Measurements from ENCODE around the gene CCDC30. TPM values are rescaled to one million over a fixed set of nuclear protein-coding genes. Genes with fewer than 3 reads are reported as not detected.

Gene CCDC30
- 1.8 and 3.1 TPM in 2 replicates for total RNA-seq

DNA sequence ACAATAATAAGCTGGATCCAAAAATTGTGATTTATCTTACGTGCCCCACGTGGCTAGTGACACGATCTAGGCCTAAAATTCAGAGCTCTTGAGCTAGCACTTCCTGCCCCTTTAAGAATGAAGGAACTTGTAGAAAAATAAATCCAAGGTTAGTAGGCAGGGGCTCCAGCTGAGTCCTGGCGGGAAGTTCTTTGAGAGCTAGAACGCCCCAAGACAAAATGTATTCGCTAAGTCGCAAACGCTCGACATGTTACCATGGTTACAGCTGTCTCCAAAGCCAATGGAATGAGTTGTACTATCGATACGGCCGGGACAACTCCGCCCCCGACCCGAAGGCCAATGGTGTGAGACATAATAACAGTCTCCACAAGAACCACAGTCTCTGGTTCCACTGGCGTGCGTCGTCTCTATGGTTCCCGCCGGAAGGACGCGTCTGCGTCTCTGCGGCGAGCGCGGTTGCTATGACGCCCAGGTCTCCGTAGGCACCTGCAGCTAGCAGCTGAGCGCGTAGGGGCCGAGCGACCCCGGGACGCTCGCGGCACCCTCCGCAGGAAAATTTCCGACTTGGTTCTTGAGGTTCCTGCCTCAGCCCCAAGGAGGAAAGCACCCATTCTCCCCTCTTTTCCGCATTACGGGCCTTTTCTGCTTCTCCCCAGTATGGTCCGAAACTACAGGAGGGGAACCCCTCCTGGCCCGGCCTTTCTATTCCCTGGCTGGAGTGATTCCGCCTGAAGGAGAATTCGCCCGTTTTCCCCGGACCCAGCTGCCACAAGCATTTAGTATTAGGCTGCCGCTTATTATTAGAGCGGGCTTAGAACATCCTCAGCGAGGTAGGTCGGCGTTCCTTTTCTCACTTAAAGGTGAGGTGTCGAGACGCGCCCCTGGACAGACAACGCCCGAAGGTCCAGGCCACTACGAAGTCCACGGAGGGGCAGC lies at the start of gene CCDC30:
CCDC30 (plus strand) TSS at position 459 of the 936 bp plus-strand sequence. CDS start 17,266 bp downstream, outside the sequence.
- H3K4me3 ChIP-seq (ENCODE audit: low read depth, low read length), result peak within 1 kb of the TSS; percentile 77
- no peaks in the 10 kb centered on the region for H3K27me3 ChIP-seq (ENCODE audit: control insufficient read depth, insufficient read depth, low read length)
- peak; percentile 95 for DNase-seq (ENCODE audit: low read depth)
- no peaks in the 10 kb centered on the region for H3K36me3 ChIP-seq (ENCODE audit: control insufficient read depth, insufficient read depth, low read length)
- no peak for TF ChIP-seq CTCF (IDR thresholded peaks at IDR 0.05; ENCODE audit: insufficient read depth, low read length, poor library complexity, severe bottlenecking)

DNA sequence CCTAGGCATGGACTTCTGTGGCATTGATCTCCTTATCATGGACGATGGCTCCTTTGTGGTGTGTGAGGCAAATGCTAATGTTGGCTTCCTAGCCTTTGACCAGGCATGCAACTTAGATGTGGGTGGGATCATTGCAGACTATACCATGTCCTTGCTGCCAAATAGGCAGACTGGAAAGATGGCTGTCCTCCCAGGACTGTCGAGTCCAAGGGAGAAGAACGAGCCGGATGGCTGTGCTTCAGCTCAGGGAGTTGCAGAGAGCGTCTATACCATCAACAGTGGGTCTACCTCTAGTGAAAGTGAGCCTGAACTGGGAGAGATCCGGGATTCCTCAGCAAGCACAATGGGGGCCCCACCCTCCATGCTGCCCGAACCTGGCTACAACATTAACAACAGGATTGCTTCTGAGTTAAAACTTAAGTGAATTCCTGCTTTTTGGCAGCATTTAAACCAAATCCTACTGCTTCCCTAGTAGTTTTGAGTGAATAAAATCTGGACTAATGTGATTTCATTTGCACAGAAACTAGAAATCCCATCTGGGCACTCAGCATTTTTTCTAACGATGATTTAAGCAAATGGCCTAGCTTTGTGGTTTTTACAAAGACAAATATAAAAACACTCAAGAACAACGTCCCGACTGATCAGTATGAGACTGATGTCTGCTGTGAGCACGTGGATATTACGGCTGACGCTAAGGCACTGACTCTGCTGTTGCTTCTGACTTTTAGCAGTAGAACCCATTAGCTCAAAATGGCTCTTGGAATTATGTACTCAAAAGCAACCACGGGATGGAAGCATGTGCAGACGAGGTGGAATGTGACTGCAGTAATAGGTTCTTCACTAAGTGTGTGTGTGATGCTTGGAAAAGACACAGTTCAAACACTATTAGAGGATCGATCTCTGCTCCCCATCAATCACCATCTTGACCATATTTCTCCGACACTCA lies 48.3 kb upstream of the CCDC30 start:
- no peak for TF ChIP-seq CTCF (IDR thresholded peaks at IDR 0.05; ENCODE audit: insufficient read depth, low read length, poor library complexity, severe bottlenecking)
- no peaks in the 10 kb centered on the region for H3K36me3 ChIP-seq (ENCODE audit: control insufficient read depth, insufficient read depth, low read length)
- no peak overlapping the region for H3K4me3 ChIP-seq (ENCODE audit: low read depth, low read length)
- H3K27me3 ChIP-seq (ENCODE audit: control insufficient read depth, insufficient read depth, low read length), result no peaks in the 10 kb centered on the region
- DNase-seq (ENCODE audit: low read depth), result no peak

DNA sequence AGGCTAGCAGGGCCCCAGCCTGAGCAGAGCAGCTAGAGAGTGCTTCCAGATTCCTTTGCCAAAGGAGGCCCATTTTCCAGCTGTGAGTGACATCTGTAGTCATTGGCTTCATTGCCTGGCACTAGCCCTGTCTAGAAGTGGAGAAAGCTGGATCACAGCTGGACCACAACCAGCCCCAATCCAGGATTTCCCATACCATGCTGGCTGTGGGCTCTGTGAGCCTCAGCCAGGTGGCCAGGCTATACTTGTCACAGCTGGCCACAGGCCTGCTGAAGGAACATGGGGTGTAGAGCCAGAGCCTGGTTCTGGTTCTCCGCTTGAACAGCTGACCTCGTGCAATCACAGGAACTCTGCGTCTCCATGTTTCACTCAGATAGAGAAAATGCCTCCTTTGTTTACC lies 45.9 kb upstream of the CCDC30 start:
- no peak for DNase-seq (ENCODE audit: low read depth)
- Histone ChIP-seq H3K36me3 (ENCODE audit: control insufficient read depth, insufficient read depth, low read length) (no peaks in the 10 kb centered on the region), H3K4me3 (ENCODE audit: low read depth, low read length) (no peak overlapping the region), H3K27me3 (ENCODE audit: control insufficient read depth, insufficient read depth, low read length) (no peaks in the 10 kb centered on the region)
- TF ChIP-seq CTCF (IDR thresholded peaks at IDR 0.05; ENCODE audit: insufficient read depth, low read length, poor library complexity, severe bottlenecking), result no peak

- Histone ChIP-seq H3K4me3 (ENCODE audit: low read depth, low read length) (no peak overlapping the region), H3K36me3 (ENCODE audit: control insufficient read depth, insufficient read depth, low read length) (no peaks in the 10 kb centered on the region), H3K27me3 (ENCODE audit: control insufficient read depth, insufficient read depth, low read length) (peaks cover 2% of the 10 kb centered on the region)
- TF ChIP-seq CTCF (IDR thresholded peaks at IDR 0.05; ENCODE audit: insufficient read depth, low read length, poor library complexity, severe bottlenecking), result no peak
- DNase-seq (ENCODE audit: low read depth), result no peak
Observed at GRCh38 chr1:42418516-42418915, 44.6 kb upstream of the CCDC30 start.

- H3K36me3 ChIP-seq (ENCODE audit: control insufficient read depth, insufficient read depth, low read length), result no peaks in the 10 kb centered on the region
- H3K27me3 ChIP-seq (ENCODE audit: control insufficient read depth, insufficient read depth, low read length), result peaks cover 2% of the 10 kb centered on the region
- no peak for TF ChIP-seq CTCF (IDR thresholded peaks at IDR 0.05; ENCODE audit: insufficient read depth, low read length, poor library complexity, severe bottlenecking)
- H3K4me3 ChIP-seq (ENCODE audit: low read depth, low read length), result no peak overlapping the region
- no peak for DNase-seq (ENCODE audit: low read depth)
Observed at GRCh38 chr1:42419126-42419821, 43.8 kb upstream of the CCDC30 start.
